ENCODE measurements around the gene STK24.

The STK24 gene

DNA sequence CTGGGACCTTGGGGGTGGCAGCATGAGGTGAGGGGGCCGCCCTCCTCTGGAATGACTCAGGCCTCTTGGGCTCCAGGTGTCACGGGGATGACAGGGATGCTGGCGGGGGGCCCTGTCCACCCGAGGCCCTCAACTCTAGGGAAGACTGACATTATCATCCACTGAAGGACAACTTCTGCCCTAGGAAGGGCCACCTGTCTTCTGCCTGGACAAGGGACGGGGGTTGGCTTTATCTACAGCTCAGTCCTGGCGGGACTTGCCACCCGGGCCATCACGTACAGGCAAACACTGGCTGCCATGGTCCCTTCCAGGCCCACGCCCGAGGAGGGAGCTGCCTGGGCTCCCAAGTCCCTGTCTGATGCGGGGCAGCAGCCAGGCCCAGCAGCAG is 130.7 kb downstream of the STK24 start:
- no peak overlapping the region for H3K27ac ChIP-seq (ENCODE audit: low read depth, low read length)
- H3K9me3 ChIP-seq (ENCODE audit: insufficient read depth, low read length) = no peaks in the 10 kb centered on the region
- no peak overlapping the region for H2AFZ ChIP-seq (ENCODE audit: low read depth, low read length, severe bottlenecking)
- H3K4me2 ChIP-seq (ENCODE audit: low read depth, low read length, poor library complexity, severe bottlenecking) = no peak overlapping the region
- H3K79me2 ChIP-seq (ENCODE audit: insufficient read depth, low read length) = no peaks in the 10 kb centered on the region
- no peaks in the 10 kb centered on the region for H4K20me1 ChIP-seq (ENCODE audit: low read depth, low read length)
- H3K4me3 ChIP-seq (ENCODE audit: insufficient read depth, low read length, poor library complexity, severe bottlenecking) = no peak overlapping the region
- H3K36me3 ChIP-seq (ENCODE audit: low read length) = no peaks in the 10 kb centered on the region
- no peaks in the 10 kb centered on the region for H3K9me2 ChIP-seq (replicated peaks; ENCODE audit: insufficient read depth, low read length)
- no peak for TF ChIP-seq EZH2phosphoT487 (conservative IDR thresholded peaks at IDR 0.05; ENCODE audit: low read length)
- TF ChIP-seq, protein P1, sequence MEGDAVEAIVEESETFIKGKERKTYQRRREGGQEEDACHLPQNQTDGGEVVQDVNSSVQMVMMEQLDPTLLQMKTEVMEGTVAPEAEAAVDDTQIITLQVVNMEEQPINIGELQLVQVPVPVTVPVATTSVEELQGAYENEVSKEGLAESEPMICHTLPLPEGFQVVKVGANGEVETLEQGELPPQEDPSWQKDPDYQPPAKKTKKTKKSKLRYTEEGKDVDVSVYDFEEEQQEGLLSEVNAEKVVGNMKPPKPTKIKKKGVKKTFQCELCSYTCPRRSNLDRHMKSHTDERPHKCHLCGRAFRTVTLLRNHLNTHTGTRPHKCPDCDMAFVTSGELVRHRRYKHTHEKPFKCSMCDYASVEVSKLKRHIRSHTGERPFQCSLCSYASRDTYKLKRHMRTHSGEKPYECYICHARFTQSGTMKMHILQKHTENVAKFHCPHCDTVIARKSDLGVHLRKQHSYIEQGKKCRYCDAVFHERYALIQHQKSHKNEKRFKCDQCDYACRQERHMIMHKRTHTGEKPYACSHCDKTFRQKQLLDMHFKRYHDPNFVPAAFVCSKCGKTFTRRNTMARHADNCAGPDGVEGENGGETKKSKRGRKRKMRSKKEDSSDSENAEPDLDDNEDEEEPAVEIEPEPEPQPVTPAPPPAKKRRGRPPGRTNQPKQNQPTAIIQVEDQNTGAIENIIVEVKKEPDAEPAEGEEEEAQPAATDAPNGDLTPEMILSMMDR (IDR thresholded peaks at IDR 0.05; ENCODE audit: insufficient read depth, low read length, poor library complexity, severe bottlenecking) = no peak
- H3F3A ChIP-seq (ENCODE audit: insufficient read depth) = no peaks in the 10 kb centered on the region
- no peaks in the 10 kb centered on the region for H3K27me3 ChIP-seq (ENCODE audit: low read length)
- H3K9ac ChIP-seq (ENCODE audit: low read length) = no peak overlapping the region

- Histone ChIP-seq H3K79me2 (ENCODE audit: insufficient read depth, low read length) (no peaks in the 10 kb centered on the region), H3K9me3 (ENCODE audit: insufficient read depth, low read length) (no peaks in the 10 kb centered on the region), H4K20me1 (ENCODE audit: low read depth, low read length) (no peaks in the 10 kb centered on the region), H3K4me2 (ENCODE audit: low read depth, low read length, poor library complexity, severe bottlenecking) (peak overlapping the region; percentile 45), H2AFZ (ENCODE audit: low read depth, low read length, severe bottlenecking) (peak overlapping the region; percentile 100), H3K27me3 (ENCODE audit: low read length) (no peaks in the 10 kb centered on the region), H3K36me3 (ENCODE audit: low read length) (no peaks in the 10 kb centered on the region), H3K27ac (ENCODE audit: low read depth, low read length) (no peak overlapping the region), H3K4me3 (ENCODE audit: insufficient read depth, low read length, poor library complexity, severe bottlenecking) (no peak overlapping the region), H3K9me2 (replicated peaks; ENCODE audit: insufficient read depth, low read length) (no peaks in the 10 kb centered on the region), H3K9ac (ENCODE audit: low read length) (peak overlapping the region; percentile 36; the same call in 1 of the 2 replicates), H3F3A (ENCODE audit: insufficient read depth) (no peaks in the 10 kb centered on the region)
- TF ChIP-seq EZH2phosphoT487 (conservative IDR thresholded peaks at IDR 0.05; ENCODE audit: low read length) = no peak
- TF ChIP-seq, protein P1 (IDR thresholded peaks at IDR 0.05; ENCODE audit: insufficient read depth, low read length, poor library complexity, severe bottlenecking) = peak; percentile 71
Measured at GRCh38 chr13:98445340-98446233, 131.3 kb downstream of the STK24 start.

- Histone ChIP-seq H3K36me3 (ENCODE audit: low read length) (no peaks in the 10 kb centered on the region), H3K79me2 (ENCODE audit: insufficient read depth, low read length) (no peaks in the 10 kb centered on the region), H3F3A (ENCODE audit: insufficient read depth) (no peaks in the 10 kb centered on the region), H3K27me3 (ENCODE audit: low read length) (no peaks in the 10 kb centered on the region), H3K4me2 (ENCODE audit: low read depth, low read length, poor library complexity, severe bottlenecking) (no peak overlapping the region), H3K9me3 (ENCODE audit: insufficient read depth, low read length) (no peaks in the 10 kb centered on the region), H2AFZ (ENCODE audit: low read depth, low read length, severe bottlenecking) (no peak overlapping the region), H4K20me1 (ENCODE audit: low read depth, low read length) (no peaks in the 10 kb centered on the region), H3K4me3 (ENCODE audit: insufficient read depth, low read length, poor library complexity, severe bottlenecking) (no peak overlapping the region), H3K9ac (ENCODE audit: low read length) (no peak overlapping the region), H3K9me2 (replicated peaks; ENCODE audit: insufficient read depth, low read length) (no peaks in the 10 kb centered on the region), H3K27ac (ENCODE audit: low read depth, low read length) (no peak overlapping the region)
- TF ChIP-seq, protein P1 (IDR thresholded peaks at IDR 0.05; ENCODE audit: insufficient read depth, low read length, poor library complexity, severe bottlenecking) = no peak
- TF ChIP-seq EZH2phosphoT487 (conservative IDR thresholded peaks at IDR 0.05; ENCODE audit: low read length) = no peak
Measured at GRCh38 chr13:98444381-98444780, 132.5 kb downstream of the STK24 start.

Data from SU-DHL-6 (cell line).